Measurements from ENCODE around the gene ALOX15B.

DNA sequence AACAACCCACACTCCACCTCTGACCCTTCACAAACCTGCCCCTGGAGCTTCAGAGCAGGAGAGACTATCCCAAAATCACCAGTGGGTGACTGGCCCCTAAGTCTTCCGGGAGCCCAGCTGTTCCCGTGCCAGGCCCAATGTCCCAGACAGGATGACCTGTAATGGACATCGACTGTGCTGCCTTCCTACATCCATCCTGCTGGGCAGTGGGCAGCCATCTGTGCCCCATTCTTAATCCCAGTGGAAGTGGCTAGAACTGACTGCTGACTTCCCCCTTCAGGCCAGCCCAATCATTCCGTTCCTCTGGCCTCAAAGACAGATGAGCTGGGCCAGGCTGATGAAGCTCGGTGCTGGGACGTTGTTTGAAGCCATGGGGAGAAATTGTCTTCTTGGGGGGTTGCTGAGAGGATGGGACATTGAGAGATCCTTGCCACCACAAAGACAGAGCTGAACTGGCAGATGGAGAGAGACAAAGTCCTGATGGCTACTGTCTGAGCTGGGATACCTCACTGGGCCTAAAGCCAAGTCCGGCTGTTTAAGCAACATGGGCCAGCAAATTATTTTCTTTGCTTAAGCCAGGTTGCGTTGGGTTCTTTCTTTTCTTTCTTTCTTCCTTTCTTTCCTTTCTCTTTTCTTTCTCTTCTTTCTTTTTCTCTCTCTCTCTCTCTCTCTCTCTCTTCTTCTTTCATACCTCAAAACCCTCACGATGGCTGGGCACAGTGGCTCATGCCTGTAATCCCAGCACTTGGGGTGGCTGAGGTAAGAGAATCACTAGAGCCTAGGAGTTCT lies 17.9 kb upstream of the ALOX15B start:
- TF ChIP-seq, protein P1, sequence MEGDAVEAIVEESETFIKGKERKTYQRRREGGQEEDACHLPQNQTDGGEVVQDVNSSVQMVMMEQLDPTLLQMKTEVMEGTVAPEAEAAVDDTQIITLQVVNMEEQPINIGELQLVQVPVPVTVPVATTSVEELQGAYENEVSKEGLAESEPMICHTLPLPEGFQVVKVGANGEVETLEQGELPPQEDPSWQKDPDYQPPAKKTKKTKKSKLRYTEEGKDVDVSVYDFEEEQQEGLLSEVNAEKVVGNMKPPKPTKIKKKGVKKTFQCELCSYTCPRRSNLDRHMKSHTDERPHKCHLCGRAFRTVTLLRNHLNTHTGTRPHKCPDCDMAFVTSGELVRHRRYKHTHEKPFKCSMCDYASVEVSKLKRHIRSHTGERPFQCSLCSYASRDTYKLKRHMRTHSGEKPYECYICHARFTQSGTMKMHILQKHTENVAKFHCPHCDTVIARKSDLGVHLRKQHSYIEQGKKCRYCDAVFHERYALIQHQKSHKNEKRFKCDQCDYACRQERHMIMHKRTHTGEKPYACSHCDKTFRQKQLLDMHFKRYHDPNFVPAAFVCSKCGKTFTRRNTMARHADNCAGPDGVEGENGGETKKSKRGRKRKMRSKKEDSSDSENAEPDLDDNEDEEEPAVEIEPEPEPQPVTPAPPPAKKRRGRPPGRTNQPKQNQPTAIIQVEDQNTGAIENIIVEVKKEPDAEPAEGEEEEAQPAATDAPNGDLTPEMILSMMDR (IDR thresholded peaks at IDR 0.05 in 8 of 11, conservative IDR thresholded peaks at IDR 0.05 in 3 of 11): no peak
- TF ChIP-seq POLR2AphosphoS5 (IDR thresholded peaks at IDR 0.05): no peak
